ENCODE results near the gene NTF4. TPM values are rescaled to one million over a fixed set of nuclear protein-coding genes. Genes with fewer than 3 reads are reported as not detected.
A peak's percentile ranks its signal among the peaks of the same experiment; 100 is the strongest.

NTF4 gene
- total RNA-seq, 1 donor, result not detected

DNA sequence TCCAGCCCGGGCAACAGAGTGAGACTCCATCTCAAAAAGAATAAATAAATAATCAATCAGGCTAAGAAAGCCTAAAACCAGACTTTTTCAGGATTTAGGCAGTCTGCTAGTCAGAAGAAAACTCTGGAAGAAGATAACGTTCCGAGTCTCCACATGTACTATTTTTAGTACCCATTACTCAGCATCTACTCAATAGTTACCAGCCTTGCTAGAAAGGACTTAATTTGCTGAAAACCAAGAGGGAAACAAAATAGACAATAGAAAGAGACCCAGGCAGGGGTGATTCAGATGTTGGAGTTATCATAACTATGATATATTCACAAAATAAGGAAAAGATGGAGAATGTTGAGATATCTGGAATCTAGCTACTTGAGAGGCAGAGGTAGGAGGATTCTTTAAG lies 45.9 kb upstream of the NTF4 start:
- Histone ChIP-seq H3K9me3 (ENCODE audit: low read depth, low read length) (no peaks in the 10 kb centered on the region), H2AFZ (ENCODE audit: low read length) (no peak overlapping the region), H3K4me2 (ENCODE audit: insufficient read depth, low read length) (no peak overlapping the region), H3K4me3 (ENCODE audit: insufficient read depth, low read length) (no peak overlapping the region), H3K27me3 (ENCODE audit: insufficient read depth, low read length) (no peaks in the 10 kb centered on the region), H3K27ac (ENCODE audit: low read depth, low read length) (peak overlapping the region; percentile 54), H3K4me1 (ENCODE audit: insufficient read depth, low read length) (peaks cover 19% of the 10 kb centered on the region), H3K36me3 (ENCODE audit: insufficient read depth, low read length) (peaks cover 44% of the 10 kb centered on the region), H4K20me1 (ENCODE audit: insufficient read depth, low read length) (peaks cover 36% of the 10 kb centered on the region), H3K79me2 (ENCODE audit: insufficient read depth, low read length) (peaks cover 15% of the 10 kb centered on the region)
- TF ChIP-seq, protein P1, sequence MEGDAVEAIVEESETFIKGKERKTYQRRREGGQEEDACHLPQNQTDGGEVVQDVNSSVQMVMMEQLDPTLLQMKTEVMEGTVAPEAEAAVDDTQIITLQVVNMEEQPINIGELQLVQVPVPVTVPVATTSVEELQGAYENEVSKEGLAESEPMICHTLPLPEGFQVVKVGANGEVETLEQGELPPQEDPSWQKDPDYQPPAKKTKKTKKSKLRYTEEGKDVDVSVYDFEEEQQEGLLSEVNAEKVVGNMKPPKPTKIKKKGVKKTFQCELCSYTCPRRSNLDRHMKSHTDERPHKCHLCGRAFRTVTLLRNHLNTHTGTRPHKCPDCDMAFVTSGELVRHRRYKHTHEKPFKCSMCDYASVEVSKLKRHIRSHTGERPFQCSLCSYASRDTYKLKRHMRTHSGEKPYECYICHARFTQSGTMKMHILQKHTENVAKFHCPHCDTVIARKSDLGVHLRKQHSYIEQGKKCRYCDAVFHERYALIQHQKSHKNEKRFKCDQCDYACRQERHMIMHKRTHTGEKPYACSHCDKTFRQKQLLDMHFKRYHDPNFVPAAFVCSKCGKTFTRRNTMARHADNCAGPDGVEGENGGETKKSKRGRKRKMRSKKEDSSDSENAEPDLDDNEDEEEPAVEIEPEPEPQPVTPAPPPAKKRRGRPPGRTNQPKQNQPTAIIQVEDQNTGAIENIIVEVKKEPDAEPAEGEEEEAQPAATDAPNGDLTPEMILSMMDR (IDR thresholded peaks at IDR 0.05; ENCODE audit: extremely low read depth, low read depth, low read length), result no peak
- peak; percentile 90 for DNase-seq (ENCODE audit: insufficient read length, low spot score, missing footprints)

DNA sequence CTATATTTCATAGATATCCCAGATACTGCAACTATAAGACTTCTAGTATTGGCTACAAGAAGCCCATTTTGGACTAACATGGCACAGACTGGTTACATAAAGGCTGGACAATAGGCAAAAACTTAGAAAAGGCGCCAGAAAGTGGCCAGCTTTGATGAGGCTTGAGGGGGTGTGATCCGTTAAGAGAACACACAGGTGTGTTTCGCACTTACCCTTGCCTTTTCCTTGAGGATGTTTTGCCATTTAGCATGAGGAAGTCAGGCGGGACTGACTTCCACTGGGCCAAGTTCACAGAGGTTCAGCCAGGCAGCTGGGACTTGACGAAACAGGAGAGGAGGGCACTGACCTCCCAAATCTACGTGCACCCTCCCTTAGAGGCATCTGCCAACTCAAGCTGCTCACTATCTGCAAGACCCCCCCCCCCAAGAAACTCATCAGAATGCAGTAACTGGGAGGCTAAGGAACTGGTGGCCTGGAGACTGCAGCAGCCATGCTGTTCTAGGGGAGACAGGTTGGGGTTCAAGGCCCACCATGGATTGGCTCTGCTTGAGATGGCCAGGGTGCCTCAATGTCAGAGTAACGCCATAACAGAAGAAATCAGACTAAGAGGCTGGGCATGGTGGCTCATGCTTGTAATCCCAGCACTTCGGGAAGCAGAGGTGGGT lies 45.1 kb upstream of the NTF4 start:
- H3K79me2 ChIP-seq (ENCODE audit: insufficient read depth, low read length), result peaks cover 15% of the 10 kb centered on the region
- peak; percentile 75 for DNase-seq (ENCODE audit: insufficient read length, low spot score, missing footprints)
- peak overlapping the region; percentile 54 for H3K27ac ChIP-seq (ENCODE audit: low read depth, low read length)
- peaks cover 37% of the 10 kb centered on the region for H4K20me1 ChIP-seq (ENCODE audit: insufficient read depth, low read length)
- H3K4me1 ChIP-seq (ENCODE audit: insufficient read depth, low read length), result peaks cover 19% of the 10 kb centered on the region
- peaks cover 52% of the 10 kb centered on the region for H3K36me3 ChIP-seq (ENCODE audit: insufficient read depth, low read length)
- H3K4me2 ChIP-seq (ENCODE audit: insufficient read depth, low read length), result no peak overlapping the region
- H3K9me3 ChIP-seq (ENCODE audit: low read depth, low read length), result no peaks in the 10 kb centered on the region
- H2AFZ ChIP-seq (ENCODE audit: low read length), result no peak overlapping the region
- no peaks in the 10 kb centered on the region for H3K27me3 ChIP-seq (ENCODE audit: insufficient read depth, low read length)
- TF ChIP-seq, protein P1 (IDR thresholded peaks at IDR 0.05; ENCODE audit: extremely low read depth, low read depth, low read length), result no peak
- H3K4me3 ChIP-seq (ENCODE audit: insufficient read depth, low read length), result no peak overlapping the region

DNA sequence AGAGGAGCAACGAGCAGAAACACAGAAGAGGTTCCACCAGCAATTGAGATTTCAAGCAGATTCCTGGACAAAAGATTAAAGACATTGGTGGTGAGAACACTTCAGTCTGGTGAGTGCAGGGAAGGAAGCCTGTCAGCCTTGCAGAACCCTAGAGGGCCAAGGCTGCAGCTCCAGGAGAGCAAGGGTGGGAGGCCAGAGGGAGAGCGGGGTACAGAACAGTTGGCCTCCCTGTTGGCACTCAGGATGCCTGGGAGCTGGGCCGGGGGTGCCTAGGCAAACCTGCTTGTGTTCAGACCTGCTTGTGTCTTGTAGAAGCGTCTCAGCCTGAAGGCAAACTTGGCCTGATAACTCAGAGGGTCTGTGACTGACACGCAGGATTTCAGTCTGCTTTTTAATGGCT lies 44.4 kb upstream of the NTF4 start:
- peaks cover 18% of the 10 kb centered on the region for H3K79me2 ChIP-seq (ENCODE audit: insufficient read depth, low read length)
- TF ChIP-seq, protein P1 (IDR thresholded peaks at IDR 0.05; ENCODE audit: extremely low read depth, low read depth, low read length), result no peak
- H3K36me3 ChIP-seq (ENCODE audit: insufficient read depth, low read length), result peaks cover 57% of the 10 kb centered on the region
- H3K27ac ChIP-seq (ENCODE audit: low read depth, low read length), result no peak overlapping the region
- no peak for DNase-seq (ENCODE audit: insufficient read length, low spot score, missing footprints)
- H2AFZ ChIP-seq (ENCODE audit: low read length), result no peak overlapping the region
- H3K9me3 ChIP-seq (ENCODE audit: low read depth, low read length), result no peaks in the 10 kb centered on the region
- H3K4me2 ChIP-seq (ENCODE audit: insufficient read depth, low read length), result no peak overlapping the region
- peaks cover 37% of the 10 kb centered on the region for H4K20me1 ChIP-seq (ENCODE audit: insufficient read depth, low read length)
- no peak overlapping the region for H3K4me3 ChIP-seq (ENCODE audit: insufficient read depth, low read length)
- no peaks in the 10 kb centered on the region for H3K27me3 ChIP-seq (ENCODE audit: insufficient read depth, low read length)
- peaks cover 19% of the 10 kb centered on the region for H3K4me1 ChIP-seq (ENCODE audit: insufficient read depth, low read length)

DNA sequence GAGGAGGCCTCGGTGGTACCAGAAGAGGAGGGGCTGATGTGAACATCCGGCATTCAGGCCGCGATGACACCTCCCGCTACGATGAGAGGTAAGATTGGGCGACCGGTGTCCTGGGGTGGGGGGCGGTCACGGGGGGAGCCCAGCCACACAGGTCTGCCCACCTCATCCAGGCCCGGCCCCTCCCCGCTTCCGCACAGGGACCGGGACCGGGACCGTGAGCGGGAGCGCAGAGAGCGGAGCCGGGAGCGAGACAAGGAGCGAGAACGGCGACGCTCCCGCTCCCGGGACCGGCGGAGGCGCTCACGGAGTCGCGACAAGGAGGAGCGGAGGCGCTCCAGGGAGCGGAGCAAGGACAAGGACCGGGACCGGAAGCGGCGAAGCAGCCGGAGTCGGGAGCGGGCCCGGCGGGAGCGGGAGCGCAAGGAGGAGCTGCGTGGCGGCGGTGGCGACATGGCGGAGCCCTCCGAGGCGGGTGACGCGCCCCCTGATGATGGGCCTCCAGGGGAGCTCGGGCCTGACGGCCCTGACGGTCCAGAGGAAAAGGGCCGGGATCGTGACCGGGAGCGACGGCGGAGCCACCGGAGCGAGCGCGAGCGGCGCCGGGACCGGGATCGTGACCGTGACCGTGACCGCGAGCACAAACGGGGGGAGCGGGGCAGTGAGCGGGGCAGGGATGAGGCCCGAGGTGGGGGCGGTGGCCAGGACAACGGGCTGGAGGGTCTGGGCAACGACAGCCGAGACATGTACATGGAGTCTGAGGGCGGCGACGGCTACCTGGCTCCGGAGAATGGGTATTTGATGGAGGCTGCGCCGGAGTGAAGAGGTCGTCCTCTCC lies 43.2 kb upstream of the NTF4 start:
- H3K9me3 ChIP-seq (ENCODE audit: low read depth, low read length), result no peaks in the 10 kb centered on the region

More for the DNA sequence above, 43.2 kb upstream of the NTF4 start:
- TF ChIP-seq, protein P1 (IDR thresholded peaks at IDR 0.05; ENCODE audit: extremely low read depth, low read depth, low read length), result no peak
- Histone ChIP-seq H3K27ac (ENCODE audit: low read depth, low read length) (no peak overlapping the region), H3K4me2 (ENCODE audit: insufficient read depth, low read length) (no peak overlapping the region), H3K36me3 (ENCODE audit: insufficient read depth, low read length) (peaks cover 63% of the 10 kb centered on the region), H4K20me1 (ENCODE audit: insufficient read depth, low read length) (peaks cover 37% of the 10 kb centered on the region), H2AFZ (ENCODE audit: low read length) (no peak overlapping the region), H3K79me2 (ENCODE audit: insufficient read depth, low read length) (peaks cover 21% of the 10 kb centered on the region), H3K4me1 (ENCODE audit: insufficient read depth, low read length) (peaks cover 14% of the 10 kb centered on the region), H3K4me3 (ENCODE audit: insufficient read depth, low read length) (no peak overlapping the region), H3K27me3 (ENCODE audit: insufficient read depth, low read length) (no peaks in the 10 kb centered on the region)
- peak; percentile 3 for DNase-seq (ENCODE audit: insufficient read length, low spot score, missing footprints)

Data from osteoblast (primary cell).